ENCODE results near the gene EEF1AKMT2.

The EEF1AKMT2 gene

GRCh38 chr10:124712704-124713407, 78.8 kb downstream of the EEF1AKMT2 start:
- H3K36me3 Mint-ChIP-seq (ENCODE audit: low read depth) = peaks cover 5% of the 10 kb centered on the region
- no peaks in the 10 kb centered on the region for H3K27me3 Mint-ChIP-seq (ENCODE audit: low read depth, poor library complexity)
- H3K4me1 Mint-ChIP-seq = peaks cover 85% of the 10 kb centered on the region
- H3K9me3 Mint-ChIP-seq = no peaks in the 10 kb centered on the region
- no peak overlapping the region for H3K27ac Mint-ChIP-seq
- DNase-seq = no peak
- no peak overlapping the region for H3K4me3 Mint-ChIP-seq
- TF ChIP-seq CTCF (IDR thresholded peaks at IDR 0.05) = no peak

- H3K4me1 Mint-ChIP-seq = peaks cover 83% of the 10 kb centered on the region
- H3K4me3 Mint-ChIP-seq = no peak overlapping the region
- peaks cover 11% of the 10 kb centered on the region for H3K36me3 Mint-ChIP-seq (ENCODE audit: low read depth)
- peak overlapping the region; percentile 46 for H3K27ac Mint-ChIP-seq
- no peaks in the 10 kb centered on the region for H3K9me3 Mint-ChIP-seq
- DNase-seq = no peak
- H3K27me3 Mint-ChIP-seq (ENCODE audit: low read depth, poor library complexity) = no peaks in the 10 kb centered on the region
- no peak for TF ChIP-seq CTCF (IDR thresholded peaks at IDR 0.05)
Measured at GRCh38 chr10:124711145-124711544, 80.5 kb downstream of the EEF1AKMT2 start.

- peaks cover 12% of the 10 kb centered on the region for H3K36me3 Mint-ChIP-seq (ENCODE audit: low read depth)
- no peak for TF ChIP-seq CTCF (IDR thresholded peaks at IDR 0.05)
- H3K4me3 Mint-ChIP-seq = no peak overlapping the region
- no peaks in the 10 kb centered on the region for H3K27me3 Mint-ChIP-seq (ENCODE audit: low read depth, poor library complexity)
- peak overlapping the region; percentile 74 for H3K27ac Mint-ChIP-seq
- peaks cover 78% of the 10 kb centered on the region for H3K4me1 Mint-ChIP-seq
- no peak for DNase-seq
- no peaks in the 10 kb centered on the region for H3K9me3 Mint-ChIP-seq
Measured at GRCh38 chr10:124710266-124710881, 81.3 kb downstream of the EEF1AKMT2 start.

GRCh38 chr10:124709861-124710260, 81.8 kb downstream of the EEF1AKMT2 start:
- DNase-seq = no peak
- H3K4me1 Mint-ChIP-seq = peaks cover 78% of the 10 kb centered on the region
- H3K27me3 Mint-ChIP-seq (ENCODE audit: low read depth, poor library complexity) = no peaks in the 10 kb centered on the region
- TF ChIP-seq CTCF (IDR thresholded peaks at IDR 0.05) = no peak
- H3K9me3 Mint-ChIP-seq = no peaks in the 10 kb centered on the region
- no peak overlapping the region for H3K4me3 Mint-ChIP-seq
- peaks cover 13% of the 10 kb centered on the region for H3K36me3 Mint-ChIP-seq (ENCODE audit: low read depth)
- H3K27ac Mint-ChIP-seq = peak overlapping the region; percentile 68

GRCh38 chr10:124708922-124709520, 82.7 kb downstream of the EEF1AKMT2 start:
- Mint-ChIP-seq H3K4me3 (peak overlapping the region; percentile 55), H3K36me3 (ENCODE audit: low read depth) (peaks cover 22% of the 10 kb centered on the region), H3K27ac (peak overlapping the region; percentile 92), H3K9me3 (no peaks in the 10 kb centered on the region), H3K4me1 (peaks cover 82% of the 10 kb centered on the region), H3K27me3 (ENCODE audit: low read depth, poor library complexity) (no peaks in the 10 kb centered on the region)
- no peak for TF ChIP-seq CTCF (IDR thresholded peaks at IDR 0.05)
- no peak for DNase-seq
